Calu3 (cell line): Measurements from ENCODE around the gene CNTROB. TPM values are rescaled to one million over a fixed set of nuclear protein-coding genes. Genes with fewer than 3 reads are reported as not detected.

Source experiments
- BruUV-seq: library from RNA; stranded (reverse); fragments of 400-500 nt; replicated peaks from 2 replicates; lab custom pipeline; 2021; lab: Mats Ljungman, UMichigan
- CTCF ChIA-PET: fragments of 300-600 bp; sonication (Branson Sonifier 250); formaldehyde crosslinking; loops from one replicate; lab custom pipeline; 2022; ENCODE audit warnings: antibody characterized with exemption; lab: Charles Lee
- DNase-seq: peaks from one replicate; pipeline ENCODE4 v3.0.0; 2022
- H3K27ac Mint-ChIP-seq: one replicate; pipeline ENCODE4 v1.8.0; 2022; ENCODE audit warnings: mixed read lengths; ENCODE audit not compliant: unreplicated experiment
- H3K27me3 Mint-ChIP-seq: one replicate; pipeline ENCODE4 v1.8.0; 2022; ENCODE audit warnings: mixed read lengths; ENCODE audit not compliant: unreplicated experiment
- H3K36me3 Mint-ChIP-seq: one replicate; pipeline ENCODE4 v1.8.0; 2022; ENCODE audit warnings: mild to moderate bottlenecking, moderate library complexity, mixed read lengths; ENCODE audit not compliant: insufficient read depth, unreplicated experiment
- H3K4me1 Mint-ChIP-seq: one replicate; pipeline ENCODE4 v1.8.0; 2022; ENCODE audit warnings: mild to moderate bottlenecking, low read depth, mixed read lengths; ENCODE audit not compliant: unreplicated experiment
- H3K4me3 Mint-ChIP-seq: one replicate; pipeline ENCODE4 v1.8.0; 2022; ENCODE audit warnings: mild to moderate bottlenecking, low read depth, moderate library complexity, mixed read lengths; ENCODE audit not compliant: unreplicated experiment
- H3K9me3 Mint-ChIP-seq: one replicate; pipeline ENCODE4 v1.8.0; 2022; ENCODE audit warnings: low read depth, mixed read lengths; ENCODE audit not compliant: unreplicated experiment
- intact Hi-C: fragments of 100-400 bp; cut with micrococcal nuclease; formaldehyde crosslinking; loops from one replicate; pipeline ENCODE4 v1.10.0; 2022; ENCODE audit not compliant: unreplicated experiment
- total RNA-seq: library from RNA; stranded (reverse); gene quantifications from 2 replicates; pipeline ENCODE4 v1.2.3, GENCODE V29; 2022
- TF ChIP-seq, protein P1 (sequence below): fragments of 200-600 bp; IDR thresholded peaks from one replicate; pipeline ENCODE4 v1.8.0; 2022; ENCODE audit warnings: antibody characterized with exemption; ENCODE audit not compliant: unreplicated experiment

The CNTROB gene
- total RNA-seq, 1 experiment from 2014 or later, result 28.2 TPM

DNA sequence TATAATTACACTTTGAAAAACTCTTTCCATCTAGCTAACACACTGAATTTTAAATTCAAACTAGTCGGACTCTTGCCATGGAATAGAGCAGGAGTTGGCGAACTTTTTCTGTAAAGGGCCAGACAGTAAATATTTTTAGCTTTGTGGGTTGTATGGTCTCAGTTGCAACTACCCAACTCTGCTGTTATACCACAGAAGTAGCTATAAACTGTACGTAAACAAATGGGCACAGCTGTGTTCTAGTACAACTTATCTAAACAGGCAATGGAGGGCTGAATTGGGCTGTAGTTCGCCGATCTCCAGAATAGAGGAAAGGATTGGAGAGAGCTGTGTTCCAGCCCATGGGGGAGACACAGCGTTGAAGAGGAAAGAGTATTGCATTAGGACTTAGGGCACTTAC, 8.7 kb downstream of the CNTROB start:
- intact Hi-C loops, result no loop called here
- H3K27ac Mint-ChIP-seq, result no peak overlapping the region
- CTCF ChIA-PET, result no interaction called here
- H3K27me3 Mint-ChIP-seq, result no peaks in the 10 kb centered on the region
- H3K36me3 Mint-ChIP-seq, result peaks cover 21% of the 10 kb centered on the region
- H3K4me1 Mint-ChIP-seq, result no peaks in the 10 kb centered on the region
- BruUV-seq, result no TSS peak
- no peak overlapping the region for H3K4me3 Mint-ChIP-seq
- no peaks in the 10 kb centered on the region for H3K9me3 Mint-ChIP-seq
- TF ChIP-seq, protein P1, sequence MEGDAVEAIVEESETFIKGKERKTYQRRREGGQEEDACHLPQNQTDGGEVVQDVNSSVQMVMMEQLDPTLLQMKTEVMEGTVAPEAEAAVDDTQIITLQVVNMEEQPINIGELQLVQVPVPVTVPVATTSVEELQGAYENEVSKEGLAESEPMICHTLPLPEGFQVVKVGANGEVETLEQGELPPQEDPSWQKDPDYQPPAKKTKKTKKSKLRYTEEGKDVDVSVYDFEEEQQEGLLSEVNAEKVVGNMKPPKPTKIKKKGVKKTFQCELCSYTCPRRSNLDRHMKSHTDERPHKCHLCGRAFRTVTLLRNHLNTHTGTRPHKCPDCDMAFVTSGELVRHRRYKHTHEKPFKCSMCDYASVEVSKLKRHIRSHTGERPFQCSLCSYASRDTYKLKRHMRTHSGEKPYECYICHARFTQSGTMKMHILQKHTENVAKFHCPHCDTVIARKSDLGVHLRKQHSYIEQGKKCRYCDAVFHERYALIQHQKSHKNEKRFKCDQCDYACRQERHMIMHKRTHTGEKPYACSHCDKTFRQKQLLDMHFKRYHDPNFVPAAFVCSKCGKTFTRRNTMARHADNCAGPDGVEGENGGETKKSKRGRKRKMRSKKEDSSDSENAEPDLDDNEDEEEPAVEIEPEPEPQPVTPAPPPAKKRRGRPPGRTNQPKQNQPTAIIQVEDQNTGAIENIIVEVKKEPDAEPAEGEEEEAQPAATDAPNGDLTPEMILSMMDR, result no peak
- DNase-seq, result no peak

DNA sequence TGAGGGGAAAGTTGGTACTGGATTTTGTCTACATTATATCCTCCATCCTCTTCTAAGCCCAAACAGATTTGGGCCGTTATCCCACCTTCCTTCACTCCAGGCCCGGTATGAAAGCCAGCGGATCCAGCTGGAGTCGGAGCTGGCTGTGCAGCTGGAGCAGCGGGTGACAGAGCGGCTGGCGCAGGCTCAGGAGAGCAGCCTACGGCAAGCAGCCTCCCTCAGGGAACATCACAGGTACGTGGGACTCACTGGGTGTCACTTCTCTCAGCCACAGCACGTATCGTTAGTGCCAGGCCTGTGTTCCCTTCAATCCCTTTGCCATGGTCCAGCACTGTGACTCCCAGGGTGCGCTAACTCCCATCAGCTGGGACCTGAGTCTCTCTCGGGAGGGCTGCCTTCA, 11.3 kb downstream of the CNTROB start:
- CTCF ChIA-PET, result no interaction called here
- intact Hi-C loops, result no loop called here
- no TSS peak for BruUV-seq
- Mint-ChIP-seq H3K4me1 (no peaks in the 10 kb centered on the region), H3K9me3 (no peaks in the 10 kb centered on the region), H3K4me3 (no peak overlapping the region), H3K27ac (no peak overlapping the region), H3K27me3 (no peaks in the 10 kb centered on the region), H3K36me3 (peaks cover 23% of the 10 kb centered on the region)
- TF ChIP-seq, protein P1, result no peak
- DNase-seq, result no peak

DNA sequence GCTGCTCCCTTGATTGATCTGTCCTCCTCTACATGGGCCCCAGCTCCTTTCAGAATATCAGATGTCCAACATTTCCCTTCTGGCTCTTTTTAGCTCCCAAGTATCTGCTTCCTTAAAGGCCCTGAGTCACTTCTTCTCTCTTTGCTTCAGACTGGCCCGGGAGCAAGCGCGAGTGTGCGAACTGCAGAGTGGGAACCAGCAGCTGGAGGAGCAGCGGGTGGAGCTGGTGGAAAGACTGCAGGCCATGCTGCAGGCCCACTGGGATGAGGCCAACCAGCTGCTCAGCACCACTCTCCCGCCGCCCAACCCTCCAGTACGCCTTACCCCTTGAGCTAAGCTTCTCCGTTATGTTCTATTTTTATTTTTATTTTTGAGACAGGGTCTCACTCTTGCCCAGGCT, 12.3 kb downstream of the CNTROB start:
- Mint-ChIP-seq H3K36me3 (peaks cover 25% of the 10 kb centered on the region), H3K27me3 (no peaks in the 10 kb centered on the region), H3K4me3 (no peak overlapping the region), H3K4me1 (no peaks in the 10 kb centered on the region), H3K27ac (no peak overlapping the region), H3K9me3 (no peaks in the 10 kb centered on the region)
- CTCF ChIA-PET, result interaction anchor here (0.6 kb wide), 1 partner anchor 89 kb away, joined by 6 read pairs; no protein-coding TSS in a partner anchor
- no TSS peak for BruUV-seq
- TF ChIP-seq, protein P1, result no peak
- intact Hi-C loops, result no loop called here
- no peak for DNase-seq

DNA sequence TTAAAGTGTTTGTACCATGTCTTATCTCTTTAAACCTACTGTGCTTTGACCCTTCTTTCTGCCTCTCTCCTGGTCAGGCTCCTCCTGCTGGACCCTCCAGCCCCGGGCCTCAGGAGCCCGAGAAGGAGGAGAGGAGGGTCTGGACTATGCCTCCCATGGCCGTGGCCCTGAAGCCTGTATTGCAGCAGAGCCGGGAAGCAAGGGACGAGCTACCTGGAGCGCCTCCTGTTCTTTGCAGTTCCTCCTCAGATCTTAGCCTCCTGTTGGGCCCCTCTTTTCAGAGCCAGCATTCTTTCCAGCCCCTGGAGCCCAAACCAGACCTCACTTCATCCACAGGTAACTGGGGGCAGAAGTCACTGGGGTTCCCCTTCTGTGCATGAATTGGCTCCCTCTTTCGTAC, 13.6 kb downstream of the CNTROB start:
- no peak for DNase-seq
- Mint-ChIP-seq H3K4me1 (no peaks in the 10 kb centered on the region), H3K27ac (no peak overlapping the region), H3K27me3 (no peaks in the 10 kb centered on the region), H3K9me3 (no peaks in the 10 kb centered on the region), H3K36me3 (peaks cover 25% of the 10 kb centered on the region), H3K4me3 (no peak overlapping the region)
- CTCF ChIA-PET, result no interaction called here
- intact Hi-C loops, result no loop called here
- TF ChIP-seq, protein P1, result no peak
- no TSS peak for BruUV-seq
